Bronchial epithelial cell (primary cell): ENCODE measurements around the gene CDK11B. TPM values are rescaled to one million over a fixed set of nuclear protein-coding genes. Genes with fewer than 3 reads are reported as not detected.
A peak's percentile ranks its signal among the peaks of the same experiment; 100 is the strongest.
"Not testable (repeated sequence)": the region's sequence is repeated elsewhere in the genome, so short reads cannot be mapped to it uniquely, and the experiment has no call there.

Source experiments
- DNase-seq: peaks from one replicate; pipeline ENCODE4 v3.0.0-alpha.2; 2010; ENCODE audit warnings: low read depth
- FAIRE-seq: peaks from 2 replicates; lab custom pipeline; 2011; peaks lifted over from hg19 to GRCh38; lab: Jason Lieb, UNC
- H3K27me3 ChIP-seq: 2 replicates; pipeline ENCODE4 v1.5.1; 2011; ENCODE audit warnings: low read length; ENCODE audit not compliant: control insufficient read depth, insufficient read depth
- H3K36me3 ChIP-seq: 2 replicates; pipeline ENCODE4 v1.5.1; 2011; ENCODE audit warnings: low read length; ENCODE audit not compliant: control insufficient read depth, insufficient read depth
- H3K4me3 ChIP-seq: 2 replicates; pipeline ENCODE4 v1.5.1; 2011; ENCODE audit warnings: mild to moderate bottlenecking, low read depth, low read length, control low read depth
- CTCF ChIP-seq: IDR thresholded peaks from 2 replicates; pipeline ENCODE4 v1.5.1; 2011; ENCODE audit warnings: mild to moderate bottlenecking, moderate library complexity, low read length, control low read depth, inconsistent platforms; ENCODE audit not compliant: insufficient read depth, severe bottlenecking
- total RNA-seq: library from RNA; depleted of rRNA; stranded (reverse); fragments of >200 nt; gene quantifications from 2 replicates; pipeline ENCODE4 v1.2.1, GENCODE V29; 2014

The CDK11B gene
- total RNA-seq, 1 donor from 2014 or later: 5.0 TPM

GRCh38 chr1:1696431-1697357 is 37.9 kb upstream of the CDK11B start:
- not testable (repeated sequence) for H3K4me3 ChIP-seq, H3K27me3 ChIP-seq, H3K36me3 ChIP-seq, DNase-seq
- FAIRE-seq: peak; percentile 85

- H3K4me3 ChIP-seq: peak within 1 kb of the TSS; percentile 58
- H3K27me3 ChIP-seq, H3K36me3 ChIP-seq, FAIRE-seq: not testable (repeated sequence)
- peak; percentile 50 for DNase-seq
- peak; percentile 5 for TF ChIP-seq CTCF
Measured at GRCh38 chr1:1692714-1693647, 34.2 kb upstream of the CDK11B start, which contains the start of gene SLC35E2B. SLC35E2B (minus strand) TSS chr1:1692795; CDS start chr1:1676699, 16,096 bp downstream.

GRCh38 chr1:1692324-1692713 is 33.5 kb upstream of the CDK11B start:
- not testable (repeated sequence) for H3K36me3 ChIP-seq, FAIRE-seq, H3K27me3 ChIP-seq
- peak; percentile 23 for DNase-seq
- H3K4me3 ChIP-seq: peak overlapping the region; percentile 58

GRCh38 chr1:1691443-1691842 is 32.6 kb upstream of the CDK11B start:
- not testable (repeated sequence) for FAIRE-seq, DNase-seq, H3K27me3 ChIP-seq, H3K36me3 ChIP-seq
- peak overlapping the region; percentile 12 for H3K4me3 ChIP-seq

GRCh38 chr1:1689526-1689925 is 30.7 kb upstream of the CDK11B start:
- H3K4me3 ChIP-seq, H3K36me3 ChIP-seq, DNase-seq, FAIRE-seq, H3K27me3 ChIP-seq: not testable (repeated sequence)

GRCh38 chr1:1687846-1688245 is 29.0 kb upstream of the CDK11B start:
- H3K27me3 ChIP-seq: no peaks in the 10 kb centered on the region
- no peak for FAIRE-seq
- TF ChIP-seq CTCF: no peak
- H3K4me3 ChIP-seq: no peak overlapping the region
- DNase-seq: no peak
- H3K36me3 ChIP-seq: peaks cover 2% of the 10 kb centered on the region

GRCh38 chr1:1684031-1684681 is 25.4 kb upstream of the CDK11B start:
- Histone ChIP-seq H3K36me3 (peaks cover 7% of the 10 kb centered on the region), H3K4me3 (no peak overlapping the region), H3K27me3 (no peaks in the 10 kb centered on the region)
- DNase-seq (no peak), FAIRE-seq (no peak)
- no peak for TF ChIP-seq CTCF
